ENCODE data around the gene MCAM. TPM values are rescaled to one million over a fixed set of nuclear protein-coding genes. Genes with fewer than 3 reads are reported as not detected.

MCAM gene
- polyA plus RNA-seq, 3 donors, result not detected

GRCh38 chr11:119361941-119362725 is 45.2 kb upstream of the MCAM start:
- Mint-ChIP-seq H3K27ac (peak overlapping the region in 1 of 7 donors; percentile 37), H3K36me3 (peaks cover 3 to 4% of the 10 kb centered on the region in 2 donors), H3K27me3 (ENCODE audit: low read depth in 3 of 3) (peaks cover 42 to 61% (median 56%) of the 10 kb centered on the region in 3 donors), H3K4me3 (peak overlapping the region in 1 of 2 donors; percentile 52), H3K9me3 (peaks cover 0 to 5% (median 3%) of the 10 kb centered on the region in 7 donors), H3K4me1 (peaks cover 13% of the 10 kb centered on the region)
- TF ChIP-seq, protein P1, sequence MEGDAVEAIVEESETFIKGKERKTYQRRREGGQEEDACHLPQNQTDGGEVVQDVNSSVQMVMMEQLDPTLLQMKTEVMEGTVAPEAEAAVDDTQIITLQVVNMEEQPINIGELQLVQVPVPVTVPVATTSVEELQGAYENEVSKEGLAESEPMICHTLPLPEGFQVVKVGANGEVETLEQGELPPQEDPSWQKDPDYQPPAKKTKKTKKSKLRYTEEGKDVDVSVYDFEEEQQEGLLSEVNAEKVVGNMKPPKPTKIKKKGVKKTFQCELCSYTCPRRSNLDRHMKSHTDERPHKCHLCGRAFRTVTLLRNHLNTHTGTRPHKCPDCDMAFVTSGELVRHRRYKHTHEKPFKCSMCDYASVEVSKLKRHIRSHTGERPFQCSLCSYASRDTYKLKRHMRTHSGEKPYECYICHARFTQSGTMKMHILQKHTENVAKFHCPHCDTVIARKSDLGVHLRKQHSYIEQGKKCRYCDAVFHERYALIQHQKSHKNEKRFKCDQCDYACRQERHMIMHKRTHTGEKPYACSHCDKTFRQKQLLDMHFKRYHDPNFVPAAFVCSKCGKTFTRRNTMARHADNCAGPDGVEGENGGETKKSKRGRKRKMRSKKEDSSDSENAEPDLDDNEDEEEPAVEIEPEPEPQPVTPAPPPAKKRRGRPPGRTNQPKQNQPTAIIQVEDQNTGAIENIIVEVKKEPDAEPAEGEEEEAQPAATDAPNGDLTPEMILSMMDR (IDR thresholded peaks at IDR 0.05), result no peak
- intact Hi-C loops (cut with micrococcal nuclease), result no loop called here
- H3K9me3 ChIP-seq (replicated peaks in 1 of 2; ENCODE audit: control insufficient read depth in 1 of 2, insufficient read depth in 1 of 2, low read length in 2 of 2), result no peaks in the 10 kb centered on the region
- H2AFZ ChIP-seq (ENCODE audit: insufficient read depth, low read depth, low read length, poor library complexity, severe bottlenecking), result no peak overlapping the region
- WGBS (ENCODE audit: insufficient coverage), result 100% methylated on average over 6 of the region's 11 CpGs
- H3K79me2 ChIP-seq (ENCODE audit: insufficient read depth, low read length), result no peaks in the 10 kb centered on the region
- no peak for DNase-seq
- H3K27ac ChIP-seq (ENCODE audit: low read depth in 1 of 2, low read length in 2 of 2), result no peak overlapping the region
- no peak overlapping the region for H3K9ac ChIP-seq (ENCODE audit: insufficient read depth, low read length, poor library complexity, severe bottlenecking)
- H3K36me3 ChIP-seq (replicated peaks in 1 of 2; ENCODE audit: control insufficient read depth in 1 of 2, insufficient read depth in 2 of 2, low read length in 2 of 2), result no peaks in the 10 kb centered on the region
- H3K27me3 ChIP-seq (ENCODE audit: control insufficient read depth in 2 of 2, insufficient read depth in 2 of 2, low read length in 2 of 2), result peaks cover 28 to 40% of the 10 kb centered on the region in 2 donors
- peaks cover 7 to 14% of the 10 kb centered on the region in 2 donors for H3K4me1 ChIP-seq (ENCODE audit: control insufficient read depth in 1 of 2, insufficient read depth in 2 of 2, low read length in 2 of 2)
- no peak overlapping the region for H3K4me3 ChIP-seq (replicated peaks in 1 of 3; ENCODE audit: low read depth in 2 of 3, low read length in 3 of 3)
- H3K4me2 ChIP-seq (replicated peaks; ENCODE audit: extremely low read depth, low read length, poor library complexity, severe bottlenecking), result no peak overlapping the region
- H4K20me1 ChIP-seq (ENCODE audit: insufficient read depth, low read length), result no peaks in the 10 kb centered on the region

- intact Hi-C loops (cut with micrococcal nuclease), result no loop called here
- Histone ChIP-seq H3K9ac (ENCODE audit: insufficient read depth, low read length, poor library complexity, severe bottlenecking) (no peak overlapping the region), H3K79me2 (ENCODE audit: insufficient read depth, low read length) (no peaks in the 10 kb centered on the region), H3K9me3 (replicated peaks in 1 of 2; ENCODE audit: control insufficient read depth in 1 of 2, insufficient read depth in 1 of 2, low read length in 2 of 2) (no peaks in the 10 kb centered on the region), H2AFZ (ENCODE audit: insufficient read depth, low read depth, low read length, poor library complexity, severe bottlenecking) (no peak overlapping the region), H3K27me3 (ENCODE audit: control insufficient read depth in 2 of 2, insufficient read depth in 2 of 2, low read length in 2 of 2) (peaks cover 28 to 40% of the 10 kb centered on the region in 2 donors), H3K4me3 (replicated peaks in 1 of 3; ENCODE audit: low read depth in 2 of 3, low read length in 3 of 3) (no peak overlapping the region), H4K20me1 (ENCODE audit: insufficient read depth, low read length) (no peaks in the 10 kb centered on the region), H3K36me3 (replicated peaks in 1 of 2; ENCODE audit: control insufficient read depth in 1 of 2, insufficient read depth in 2 of 2, low read length in 2 of 2) (no peaks in the 10 kb centered on the region), H3K4me1 (ENCODE audit: control insufficient read depth in 1 of 2, insufficient read depth in 2 of 2, low read length in 2 of 2) (peaks cover 7 to 20% of the 10 kb centered on the region in 2 donors), H3K27ac (ENCODE audit: low read depth in 1 of 2, low read length in 2 of 2) (no peak overlapping the region), H3K4me2 (replicated peaks; ENCODE audit: extremely low read depth, low read length, poor library complexity, severe bottlenecking) (no peak overlapping the region)
- Mint-ChIP-seq H3K9me3 (peaks cover 0 to 5% (median 3%) of the 10 kb centered on the region in 7 donors), H3K4me1 (peaks cover 18% of the 10 kb centered on the region), H3K27me3 (ENCODE audit: low read depth in 3 of 3) (peaks cover 45 to 63% (median 55%) of the 10 kb centered on the region in 3 donors), H3K36me3 (peaks cover 3 to 4% of the 10 kb centered on the region in 2 donors), H3K27ac (peak overlapping the region in 1 of 7 donors; percentile 41), H3K4me3 (no peak overlapping the region)
- TF ChIP-seq, protein P1 (IDR thresholded peaks at IDR 0.05), result no peak
- no peak for DNase-seq
- 97% methylated on average over 3 of the region's 8 CpGs for WGBS (ENCODE audit: insufficient coverage)
Measured at GRCh38 chr11:119361056-119361787, 44.3 kb upstream of the MCAM start.

Measured in CD14-positive monocyte (primary cell).